Measurements from ENCODE around the gene UBE2K.

DNA sequence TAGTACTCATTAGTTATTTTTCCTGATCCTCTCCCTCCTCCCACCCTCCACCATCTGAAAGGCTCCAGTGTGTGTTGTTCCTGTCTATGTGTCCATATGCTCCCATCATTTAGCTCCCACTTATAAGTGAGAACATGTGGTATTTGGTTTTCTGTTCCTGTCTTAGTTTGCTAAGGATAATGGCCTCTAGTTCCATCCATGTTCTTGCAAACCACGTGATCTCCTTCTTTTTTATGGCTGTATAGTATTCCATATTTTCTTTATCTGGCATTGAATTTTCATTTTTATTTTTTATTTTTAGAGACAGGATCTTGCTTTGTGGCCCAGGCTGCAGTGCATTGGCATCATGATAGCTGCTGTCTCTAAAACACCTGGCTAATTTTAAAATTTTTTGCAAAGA, 11.9 kb upstream of the UBE2K start:
- TF ChIP-seq POLR2AphosphoS5 (IDR thresholded peaks at IDR 0.05; ENCODE audit: low read depth, low read length) (no peak), REST (IDR thresholded peaks at IDR 0.05; ENCODE audit: insufficient read depth in 1 of 2, low read depth in 2 of 2, low read length in 2 of 2) (no peak), FOXP2 (optimal IDR thresholded peaks at IDR 0.05; ENCODE audit: borderline replicate concordance, extremely low read depth, extremely low read length, insufficient read depth) (no peak)

All from PFSK-1 (cell line).